OCI-LY7 (cell line): ENCODE data around the gene FBXO11. TPM values are rescaled to one million over a fixed set of nuclear protein-coding genes. Genes with fewer than 3 reads are reported as not detected.
"Not testable (repeated sequence)": the region's sequence is repeated elsewhere in the genome, so short reads cannot be mapped to it uniquely, and the experiment has no call there.

Experiments
- BruUV-seq: library from RNA; stranded (reverse); fragments of 400-500 nt; replicated peaks from 2 replicates; lab custom pipeline; 2021; lab: Mats Ljungman, UMichigan
- CTCF ChIA-PET: fragments of 300-600 bp; sonication (Branson Sonifier 250); formaldehyde crosslinking; loops from one replicate; lab custom pipeline; 2022; ENCODE audit warnings: antibody characterized with exemption; ENCODE audit not compliant: unreplicated experiment; lab: Charles Lee
- POLR2A ChIA-PET: fragments of 300-600 bp; sonication (Branson Sonifier 250); formaldehyde crosslinking; loops from one replicate; lab custom pipeline; 2022; ENCODE audit warnings: antibody characterized with exemption; lab: Charles Lee
- DNase-seq: peaks from one replicate; pipeline ENCODE4 v3.0.0-alpha.2; 2015; ENCODE audit warnings: low spot score
- H2AFZ ChIP-seq: fragments of 200-600 bp; sonication (generic), shearing (Covaris generic); 2 replicates; pipeline ENCODE4 v1.6.1; 2014; ENCODE audit warnings: mild to moderate bottlenecking, antibody characterized with exemption, low read length, moderate library complexity
- H3K27ac ChIP-seq: fragments of 200-600 bp; sonication (generic); 2 replicates; pipeline ENCODE4 v1.5.1; 2014; ENCODE audit warnings: mixed run types, low read depth, mild to moderate bottlenecking, moderate library complexity, low read length, inconsistent platforms; ENCODE audit not compliant: poor library complexity, severe bottlenecking
- H3K36me3 ChIP-seq: fragments of 200-600 bp; sonication (generic); 2 replicates; pipeline ENCODE4 v1.6.1; 2014; ENCODE audit warnings: mild to moderate bottlenecking, antibody characterized with exemption, low read length, moderate library complexity, mixed read lengths; ENCODE audit not compliant: insufficient read depth
- H3K4me1 ChIP-seq: fragments of 200-600 bp; sonication (generic); 2 replicates; pipeline ENCODE4 v1.5.1; 2014; ENCODE audit warnings: mild to moderate bottlenecking, low read length; ENCODE audit not compliant: insufficient read depth, poor library complexity, severe bottlenecking
- H3K4me2 ChIP-seq: fragments of 200-600 bp; sonication (generic); 2 replicates; pipeline ENCODE4 v1.6.1; 2014; ENCODE audit warnings: mild to moderate bottlenecking, low read length
- H3K4me3 ChIP-seq: fragments of 200-600 bp; sonication (generic); 2 replicates; pipeline ENCODE4 v1.5.1; 2014; ENCODE audit warnings: mild to moderate bottlenecking, low read depth, low read length; ENCODE audit not compliant: poor library complexity, severe bottlenecking
- H3K79me2 ChIP-seq: fragments of 200-600 bp; sonication (generic); 2 replicates; pipeline ENCODE4 v1.6.1; 2016; ENCODE audit warnings: low read depth, mild to moderate bottlenecking, low read length, moderate library complexity, mixed read lengths; ENCODE audit not compliant: insufficient read depth
- H3K9me2 ChIP-seq: fragments of 200-600 bp; sonication (generic); 2 replicates; pipeline ENCODE4 v1.6.1; 2016; ENCODE audit warnings: mild to moderate bottlenecking, low read length, mixed read lengths; ENCODE audit not compliant: insufficient read depth
- H3K9me3 ChIP-seq: fragments of 200-600 bp; sonication (generic); 2 replicates; pipeline ENCODE4 v1.6.1; 2014; ENCODE audit warnings: mild to moderate bottlenecking, mixed run types, low read length, mixed read lengths
- H4K20me1 ChIP-seq: fragments of 200-600 bp; sonication (generic); 2 replicates; pipeline ENCODE4 v1.6.1; 2014; ENCODE audit warnings: mild to moderate bottlenecking, antibody characterized with exemption, low read length, moderate library complexity, mixed read lengths; ENCODE audit not compliant: insufficient read depth
- CTCF ChIP-seq: fragments of 200-600 bp; sonication (generic); conservative IDR thresholded peaks from 2 replicates; pipeline ENCODE4 v1.5.1; 2014; ENCODE audit warnings: mild to moderate bottlenecking, antibody characterized with exemption, low read length, moderate library complexity, mixed read lengths
- EZH2phosphoT487 ChIP-seq: fragments of 200-600 bp; sonication (generic); IDR thresholded peaks from 2 replicates; pipeline ENCODE4 v1.6.1; 2018; ENCODE audit warnings: low read depth, borderline replicate concordance, mild to moderate bottlenecking, mixed run types, antibody characterized with exemption, low read length, moderate library complexity, mixed read lengths
- intact Hi-C: fragments of 100-400 bp; cut with micrococcal nuclease; formaldehyde crosslinking; loops from one replicate; pipeline ENCODE4 v1.10.0; 2022; ENCODE audit not compliant: unreplicated experiment
- total RNA-seq, 2 experiments: library from RNA; depleted of rRNA in 1 of 2; stranded (reverse); fragments of >200 nt in 1 of 2; shearing (Covaris generic) in 1 of 2; gene quantifications; 2 replicates each; pipeline ENCODE4 v1.2.3, GENCODE V29; 2014 to 2022

FBXO11 gene
- total RNA-seq, 2 experiments from 2014 or later, result 31.9 to 73.2 TPM

- Histone ChIP-seq H3K9me3 (no peaks in the 10 kb centered on the region), H3K27ac (peak overlapping the region; percentile 95), H3K4me2 (peak overlapping the region; percentile 70), H2AFZ (0 out of 2 replicates have a peak overlapping the region, but pooled peaks have one; percentile 33), H3K9me2 (no peaks in the 10 kb centered on the region), H3K4me1 (peaks cover 31% of the 10 kb centered on the region), H3K4me3 (peak overlapping the region; percentile 93), H3K36me3 (no peaks in the 10 kb centered on the region), H4K20me1 (peaks cover 30% of the 10 kb centered on the region), H3K79me2 (peaks cover 45% of the 10 kb centered on the region)
- TF ChIP-seq EZH2phosphoT487 (no peak), CTCF (0 out of 2 replicates have a peak, but pooled peaks have one; percentile 21)
- DNase-seq, result peak; percentile 70
- intact Hi-C loops, result loop anchor here (2.0 to 10.0 kb wide), 7 partner anchors 48 to 529 kb away; partner anchors contain the start of gene MSH6
- POLR2A ChIA-PET, result interaction anchor here (0.6 kb wide), 1 partner anchor 23 kb away, joined by 4 read pairs; no protein-coding TSS in a partner anchor
- BruUV-seq, result no TSS peak
- CTCF ChIA-PET, result no interaction called here
These were observed 727 bp downstream of the FBXO11 start for GRCh38 chr2:47905386-47906156.

GRCh38 chr2:47903781-47904490 lies 2.4 kb downstream of the FBXO11 start:
- H3K36me3 ChIP-seq, result no peaks in the 10 kb centered on the region
- TF ChIP-seq CTCF (no peak), EZH2phosphoT487 (no peak)
- peak overlapping the region; percentile 93 for H3K4me3 ChIP-seq
- ChIA-PET POLR2A (interaction anchor here (0.6 to 1.1 kb wide), 2 partner anchors 10 to 418 kb away, joined by 3 to 5 read pairs; no protein-coding TSS in a partner anchor), CTCF (no interaction called here)
- TSS peak; percentile 52 for BruUV-seq
- no peak overlapping the region for H2AFZ ChIP-seq
- intact Hi-C loops, result loop anchor here (2.0 to 10.0 kb wide), 5 partner anchors 119 to 922 kb away; partner anchors contain the start of gene MSH6
- H3K4me2 ChIP-seq, result peak overlapping the region; percentile 78
- H3K9me3 ChIP-seq, result no peaks in the 10 kb centered on the region
- no peak for DNase-seq
- H4K20me1 ChIP-seq, result peaks cover 35% of the 10 kb centered on the region
- H3K27ac ChIP-seq, result peak overlapping the region; percentile 74
- no peaks in the 10 kb centered on the region for H3K9me2 ChIP-seq
- peaks cover 44% of the 10 kb centered on the region for H3K4me1 ChIP-seq
- peaks cover 61% of the 10 kb centered on the region for H3K79me2 ChIP-seq

GRCh38 chr2:47901892-47902291 lies 4.4 kb downstream of the FBXO11 start:
- Histone ChIP-seq H3K4me3 (peak overlapping the region; percentile 93), H3K79me2 (peaks cover 82% of the 10 kb centered on the region), H3K4me2 (peak overlapping the region; percentile 78), H4K20me1 (peaks cover 49% of the 10 kb centered on the region), H3K4me1 (peaks cover 53% of the 10 kb centered on the region)
- POLR2A ChIA-PET, result interaction anchor here (1.0 to 2.7 kb wide), 7 partner anchors 9 to 203 kb away, joined by 3 to 8 read pairs (median 4); no protein-coding TSS in a partner anchor
- H3K9me2 ChIP-seq, DNase-seq, BruUV-seq, H3K27ac ChIP-seq, H2AFZ ChIP-seq, CTCF ChIA-PET, H3K9me3 ChIP-seq, H3K36me3 ChIP-seq: not testable (repeated sequence)
- intact Hi-C loops, result loop anchor here (5.0 to 10.0 kb wide), 4 partner anchors 117 to 920 kb away; partner anchors contain the start of gene MSH6
